Activated CD4-positive, alpha-beta T cell treated with anti-CD3 and anti-CD28 coated beads, Interleukin-2, amount 50 U/mL, for 24 hours (primary cell): Measurements from ENCODE around the gene STAG1.
"Not testable (repeated sequence)": the region's sequence is repeated elsewhere in the genome, so short reads cannot be mapped to it uniquely, and the experiment has no call there.

ENCODE experiments used
- DNase-seq, 2 donors: peaks; one replicate each; pipeline ENCODE4 v3.0.0-alpha.2; 2020; ENCODE audit warnings: low read depth in 1 of 2, low spot score in 1 of 2

Gene STAG1

DNA sequence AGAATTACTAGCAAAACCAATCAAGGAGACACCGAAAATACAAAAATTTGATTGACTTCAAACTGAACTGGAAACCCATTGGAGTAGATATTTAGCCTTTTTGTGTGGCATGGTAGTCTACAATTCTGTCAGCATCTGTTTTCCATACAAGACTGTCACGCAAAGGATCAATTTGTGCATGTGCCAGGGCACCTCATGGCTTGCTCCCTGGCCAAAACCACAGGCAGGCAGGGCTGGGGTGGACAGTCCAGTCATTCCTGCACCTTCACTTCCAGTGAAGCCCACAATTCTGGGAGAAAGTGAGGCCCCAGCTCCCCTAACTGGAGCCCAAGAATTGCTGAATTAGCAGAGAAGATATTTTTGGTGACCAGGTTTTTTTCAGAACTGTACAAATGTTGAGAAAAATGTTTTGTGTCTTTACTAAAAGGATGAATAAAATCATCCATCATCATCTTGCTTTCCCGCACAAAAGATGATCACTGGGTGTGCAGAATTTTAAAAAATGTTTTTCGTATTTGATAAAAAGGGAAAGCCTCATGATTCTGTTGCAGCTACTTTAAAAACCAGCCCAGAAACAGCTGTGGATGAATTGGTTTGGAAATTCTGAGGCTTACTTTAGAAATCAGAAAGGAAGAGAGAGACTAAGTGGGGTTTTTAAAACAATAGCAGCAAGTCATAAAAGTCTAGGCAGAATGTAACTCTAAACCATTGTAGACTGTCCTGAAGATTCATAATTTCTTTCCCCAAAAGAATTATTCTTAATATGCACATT lies 415.7 kb downstream of the STAG1 start:
- no peak for DNase-seq

DNA sequence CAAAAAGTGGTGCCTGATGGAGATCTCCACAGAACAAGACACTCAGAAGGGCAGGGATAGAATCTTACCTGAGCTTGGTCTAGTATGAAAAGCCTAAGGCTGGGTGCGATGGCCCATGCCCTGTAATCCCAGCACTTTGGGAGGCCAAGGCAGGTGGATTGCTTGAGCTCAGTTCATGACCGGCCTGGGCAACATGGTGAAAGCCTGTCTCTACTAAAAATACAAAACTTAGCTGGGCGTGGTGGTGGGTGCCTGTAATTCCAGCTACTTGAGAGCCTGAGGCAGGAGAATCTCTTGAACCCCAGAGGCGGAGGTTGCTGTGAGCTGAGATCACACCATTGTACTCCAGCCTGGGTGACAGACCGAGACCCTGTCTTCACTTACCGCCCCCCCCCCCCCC lies 417.5 kb downstream of the STAG1 start:
- not testable (repeated sequence) for DNase-seq

DNA sequence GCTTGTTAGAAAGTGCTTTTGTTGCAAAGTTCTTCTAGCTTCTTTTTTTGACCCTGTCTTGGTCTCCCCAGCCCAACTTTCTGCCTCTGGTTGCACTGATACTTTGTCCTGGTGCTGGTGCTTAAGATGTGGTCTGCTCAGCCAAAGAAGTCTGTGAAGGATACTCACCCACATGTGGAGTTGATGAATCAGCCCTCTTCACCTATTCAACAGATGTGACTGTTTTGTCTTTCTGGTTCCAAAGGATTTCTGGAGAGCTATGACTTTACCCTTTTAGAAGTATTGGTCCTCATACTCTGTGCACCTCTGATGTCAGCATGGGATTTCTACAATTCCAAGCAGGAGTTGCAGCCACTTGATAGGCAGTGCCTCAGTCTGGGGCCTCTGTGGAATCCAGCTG lies 418.0 kb downstream of the STAG1 start:
- DNase-seq, result no peak

DNA sequence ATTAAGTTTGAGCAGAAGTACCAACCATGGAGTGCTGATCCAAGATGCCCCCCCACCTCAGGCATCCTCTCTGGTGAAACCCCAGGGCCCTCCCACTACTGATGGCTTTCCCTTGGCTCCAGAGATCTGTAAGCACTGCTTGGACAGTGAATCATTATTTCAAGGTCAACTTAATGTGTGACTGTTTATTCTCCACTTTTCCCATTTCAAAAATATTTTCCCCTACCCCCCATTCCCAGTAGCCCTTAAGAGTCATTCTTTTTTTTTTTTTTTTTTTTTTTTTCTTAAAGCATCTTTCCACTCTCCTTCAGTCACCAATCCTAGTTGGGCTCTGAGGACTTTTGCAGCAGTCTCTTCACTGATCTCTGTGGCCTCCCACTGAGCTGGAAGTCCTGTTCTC lies 419.4 kb downstream of the STAG1 start:
- no peak for DNase-seq

DNA sequence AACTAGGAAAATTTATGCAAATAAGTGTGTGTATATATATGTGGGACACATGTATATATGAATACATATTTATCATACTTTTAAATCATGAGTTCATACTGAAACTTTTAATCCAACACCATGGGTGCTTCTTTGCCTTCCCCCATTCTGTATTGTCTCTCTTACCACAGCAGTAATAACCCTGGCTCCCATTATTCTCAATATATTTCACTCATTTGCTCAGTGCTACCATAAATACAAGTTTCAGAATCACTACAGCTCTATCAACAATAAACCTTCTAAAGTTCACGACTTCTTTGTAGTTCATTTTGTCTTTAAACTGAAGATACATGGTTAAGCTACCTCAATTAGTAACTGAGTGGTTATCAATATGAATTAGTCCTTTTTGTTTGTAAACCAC lies 419.9 kb downstream of the STAG1 start:
- no peak for DNase-seq

DNA sequence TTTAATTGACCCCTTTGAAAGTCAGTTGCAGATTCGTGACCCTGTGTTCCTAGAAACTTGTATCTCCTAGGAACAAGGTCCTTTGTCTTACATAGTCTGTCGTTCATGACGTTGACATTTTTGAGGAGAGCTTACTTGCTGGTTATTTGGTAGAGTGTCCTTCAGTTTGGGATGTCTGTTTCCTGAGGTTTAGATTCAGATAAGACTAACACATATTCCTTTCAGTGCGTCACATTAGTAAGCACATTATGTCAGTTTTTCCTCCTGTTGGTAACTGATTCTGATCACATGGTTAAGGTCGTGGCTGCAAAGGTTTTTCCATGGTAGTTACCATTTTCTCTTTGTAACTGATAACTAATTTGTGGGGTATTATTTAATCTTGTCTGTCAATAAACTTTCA lies 421.3 kb downstream of the STAG1 start:
- no peak for DNase-seq

DNA sequence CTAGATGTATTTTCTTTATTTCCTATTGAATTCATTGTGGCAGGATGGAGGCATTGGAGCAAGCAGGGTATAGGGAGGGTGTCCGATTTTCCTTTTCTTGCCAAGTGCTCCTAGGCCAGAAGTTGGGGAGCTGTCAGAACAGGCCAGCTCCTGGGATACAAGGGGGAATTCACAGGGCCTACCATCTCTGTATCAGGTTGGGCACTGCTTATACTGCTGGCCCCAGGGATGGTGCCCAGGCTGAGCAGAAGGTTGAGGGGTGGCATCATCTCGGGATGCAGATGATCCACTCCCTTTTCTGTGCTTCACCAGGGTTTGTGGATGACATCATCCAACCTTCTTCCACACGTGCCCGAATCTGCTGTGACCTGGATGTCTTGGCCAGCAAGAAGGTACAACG lies 422.6 kb downstream of the STAG1 start:
- no peak for DNase-seq

DNA sequence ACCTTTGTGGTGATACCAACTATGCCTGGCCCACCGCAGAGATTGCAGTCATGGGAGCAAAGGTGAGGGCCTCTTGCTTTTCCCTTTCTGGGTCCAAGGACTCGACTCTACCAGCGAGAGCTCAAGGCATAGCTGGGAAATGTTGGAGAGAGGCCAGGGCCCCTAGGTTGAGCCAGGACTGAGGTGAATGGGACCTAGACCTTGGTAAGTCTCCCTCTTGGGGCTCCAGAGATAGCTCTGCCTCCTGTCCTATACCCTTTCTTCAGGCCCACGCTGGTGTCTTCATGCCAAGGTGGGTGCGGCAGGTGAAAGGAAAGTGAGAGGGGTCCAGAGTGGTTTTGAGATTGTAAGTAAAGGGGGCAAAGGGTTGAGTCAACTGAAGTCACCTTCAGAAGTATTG lies 424.5 kb downstream of the STAG1 start:
- DNase-seq, result no peak

DNA sequence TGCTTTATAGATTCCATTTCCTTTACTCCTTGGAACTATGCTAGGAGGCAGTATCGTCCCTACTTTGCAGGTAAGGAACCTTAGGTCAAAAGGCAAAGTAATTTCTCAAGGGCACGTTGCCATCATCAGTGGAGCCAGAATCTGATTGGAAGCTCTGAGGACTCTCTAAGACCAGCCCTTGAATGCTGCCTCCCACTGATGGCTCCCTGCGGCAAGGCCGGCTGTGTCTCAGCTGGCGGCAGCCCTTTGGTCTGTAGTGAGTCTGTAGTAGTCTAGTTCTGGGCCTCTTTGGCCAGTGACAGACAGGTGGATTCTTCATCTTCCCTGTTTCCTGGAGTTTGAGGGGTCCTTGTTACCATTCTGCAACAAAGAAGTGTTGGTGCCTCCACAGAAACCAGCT lies 425.9 kb downstream of the STAG1 start:
- DNase-seq, result no peak

DNA sequence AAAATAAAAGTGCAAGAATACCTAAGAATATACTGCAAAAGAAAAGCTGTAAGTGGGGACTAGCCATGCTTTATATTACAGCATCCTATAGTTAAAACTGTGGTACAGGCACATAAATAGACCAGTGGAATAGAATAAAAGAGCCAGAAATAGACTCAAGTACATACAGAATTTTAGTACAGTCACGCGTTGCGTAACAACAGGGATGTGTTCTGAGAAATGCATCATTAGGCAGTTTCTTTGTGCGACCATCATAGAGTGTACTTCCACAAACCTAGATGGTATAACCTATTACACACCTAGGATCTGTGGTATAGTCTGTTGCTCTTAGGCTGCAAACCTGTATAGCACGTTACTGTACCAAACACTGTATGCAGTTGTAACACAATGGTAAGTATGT lies 440.2 kb downstream of the STAG1 start:
- no peak for DNase-seq

DNA sequence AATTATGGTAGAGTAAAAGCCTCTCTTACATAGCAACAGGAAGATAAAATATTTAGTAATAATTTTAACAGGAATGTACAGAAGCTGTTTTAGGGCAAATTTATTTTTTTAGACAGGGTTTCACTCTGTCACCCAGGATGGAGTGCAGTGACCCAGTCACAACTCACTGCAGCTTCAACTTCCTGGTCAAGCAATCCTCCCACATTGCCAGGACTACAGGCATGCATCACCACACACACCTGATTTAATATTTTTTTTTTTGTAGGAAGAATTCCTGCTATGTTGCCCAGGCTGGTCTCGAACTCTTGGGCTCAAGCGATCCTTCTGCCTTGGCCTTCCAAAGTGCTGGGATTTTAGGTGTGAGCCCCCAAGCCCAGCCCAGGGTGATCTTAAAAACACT lies 440.9 kb downstream of the STAG1 start:
- no peak for DNase-seq

DNA sequence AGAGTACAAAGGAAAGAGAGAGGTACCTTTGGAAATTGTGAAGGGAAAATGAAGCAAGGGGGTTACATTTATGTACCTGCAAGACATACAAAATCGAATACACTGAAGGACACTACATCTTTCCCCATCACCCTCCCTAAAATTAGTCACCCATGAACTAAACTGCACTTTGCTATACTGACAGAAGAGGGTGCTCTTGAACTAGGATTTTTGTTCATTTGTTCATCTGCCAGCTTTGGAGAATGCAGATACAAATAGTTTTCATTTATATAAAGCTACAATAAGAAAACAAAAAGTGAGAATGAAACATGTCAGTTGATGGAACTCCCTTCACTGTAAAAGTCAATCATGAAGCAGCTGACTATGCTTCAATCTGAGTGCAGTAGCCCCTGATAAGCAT lies 446.3 kb downstream of the STAG1 start:
- DNase-seq, result no peak

DNA sequence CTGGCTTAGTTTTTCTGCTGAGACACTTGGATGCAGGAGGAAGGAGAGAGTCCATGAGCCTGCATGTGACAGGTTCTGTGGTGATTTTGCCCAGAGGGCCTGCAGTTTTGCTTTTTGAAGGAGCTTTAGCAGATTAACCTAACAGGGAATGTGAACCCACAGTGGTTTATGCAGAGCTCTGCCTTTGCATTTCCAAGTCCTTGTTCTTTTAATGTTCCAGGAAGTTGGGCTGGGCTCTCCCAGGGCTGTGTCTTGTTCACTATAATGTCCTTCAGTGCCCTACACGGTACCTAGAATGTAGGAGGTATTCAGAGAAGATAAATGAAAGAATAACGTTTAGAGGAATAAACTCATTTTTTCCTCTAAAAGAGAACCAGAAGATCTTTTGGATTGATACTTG lies 451.7 kb downstream of the STAG1 start:
- no peak for DNase-seq

DNA sequence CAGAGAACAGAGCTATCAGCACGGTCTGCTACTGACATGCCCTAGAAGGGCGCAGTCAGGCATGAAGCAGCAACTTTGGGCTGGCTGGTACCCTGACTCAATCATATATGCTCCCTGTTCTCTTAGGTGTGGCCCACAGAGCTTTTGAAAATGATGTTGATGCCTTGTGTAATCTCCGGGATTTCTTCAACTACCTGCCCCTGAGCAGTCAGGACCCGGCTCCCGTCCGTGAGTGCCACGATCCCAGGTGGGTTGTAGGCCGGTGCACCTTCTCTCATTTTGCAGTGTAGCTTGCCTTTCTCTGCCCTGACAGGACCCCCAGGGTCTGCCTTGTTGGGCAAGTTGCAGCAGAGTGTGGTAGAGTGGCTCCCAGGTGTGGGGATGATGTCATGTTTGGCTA lies 454.4 kb downstream of the STAG1 start:
- DNase-seq, result no peak

DNA sequence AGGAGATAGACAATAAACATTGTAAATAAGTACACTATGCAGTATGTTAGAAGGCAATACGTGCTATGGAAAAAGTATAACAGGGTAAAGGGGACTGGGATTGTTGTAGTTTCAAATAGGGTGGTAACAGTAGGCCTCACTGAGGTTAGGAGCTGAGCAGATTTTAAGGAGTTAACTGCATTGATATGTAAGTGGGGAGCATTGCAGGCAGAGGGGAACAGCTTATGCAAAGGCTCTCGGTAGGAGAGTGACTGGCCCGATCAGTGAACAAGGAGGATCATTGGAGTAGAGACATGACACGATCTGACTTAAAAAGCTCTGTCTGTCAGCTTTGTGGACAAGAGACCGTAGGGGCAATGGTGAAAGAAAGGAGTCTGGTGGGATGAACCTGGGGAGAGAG lies 455.2 kb downstream of the STAG1 start:
- DNase-seq, result no peak

DNA sequence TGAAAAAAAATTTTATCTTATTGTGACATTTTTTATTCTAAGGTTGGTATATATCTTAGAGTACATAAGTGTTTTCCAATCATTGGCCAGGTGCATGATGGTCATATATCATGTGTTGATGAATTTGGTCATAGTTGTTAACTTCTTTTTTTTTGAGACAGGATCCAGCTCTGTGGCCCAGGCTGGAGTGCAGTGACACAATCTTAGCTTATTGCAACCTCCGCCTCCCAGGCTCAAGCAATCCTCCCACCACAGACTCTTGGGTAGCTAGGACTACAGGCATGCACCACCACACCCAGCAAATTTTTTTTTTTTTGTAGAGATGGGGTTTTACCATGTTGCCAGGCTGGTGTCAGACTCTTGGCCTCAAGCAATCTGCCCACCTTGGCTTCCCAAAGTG lies 458.0 kb downstream of the STAG1 start:
- no peak for DNase-seq

DNA sequence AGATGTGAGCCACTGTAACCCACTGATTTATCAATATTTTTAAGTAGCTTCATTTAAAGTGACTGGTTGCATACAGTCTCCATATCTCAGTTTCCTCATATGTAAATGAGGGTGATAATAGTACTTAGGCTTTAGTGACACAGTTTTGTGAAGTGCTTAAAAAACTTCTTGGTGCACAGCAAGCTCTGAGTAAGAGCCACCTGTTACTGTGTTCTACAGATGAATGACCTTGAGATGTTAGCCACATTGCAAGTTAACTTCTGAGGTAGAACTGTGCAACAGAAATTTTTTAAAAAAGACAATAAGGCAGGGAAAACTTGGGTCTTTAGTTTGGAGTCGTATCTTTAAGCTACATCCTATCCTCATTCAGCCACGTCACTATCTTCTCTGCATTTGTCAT lies 458.9 kb downstream of the STAG1 start:
- DNase-seq, result no peak

DNA sequence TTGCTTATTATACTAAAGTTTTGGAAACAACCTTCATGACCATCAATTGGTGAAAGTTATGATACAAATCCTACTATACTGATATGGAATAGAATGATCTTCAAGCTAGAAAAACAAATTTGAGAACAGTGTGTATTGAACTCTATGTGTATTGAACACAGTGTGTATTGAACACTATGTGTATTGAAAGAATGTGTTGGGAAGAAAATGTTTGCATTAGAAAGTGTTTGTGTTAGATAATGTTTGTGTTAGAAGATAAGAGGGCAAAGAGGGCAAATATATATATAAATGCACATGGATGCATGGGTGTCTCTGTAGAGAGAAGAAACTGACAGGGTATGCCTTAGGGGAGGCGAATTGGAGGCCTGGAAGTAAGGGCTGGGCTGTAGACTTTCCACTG lies 459.7 kb downstream of the STAG1 start:
- no peak for DNase-seq

DNA sequence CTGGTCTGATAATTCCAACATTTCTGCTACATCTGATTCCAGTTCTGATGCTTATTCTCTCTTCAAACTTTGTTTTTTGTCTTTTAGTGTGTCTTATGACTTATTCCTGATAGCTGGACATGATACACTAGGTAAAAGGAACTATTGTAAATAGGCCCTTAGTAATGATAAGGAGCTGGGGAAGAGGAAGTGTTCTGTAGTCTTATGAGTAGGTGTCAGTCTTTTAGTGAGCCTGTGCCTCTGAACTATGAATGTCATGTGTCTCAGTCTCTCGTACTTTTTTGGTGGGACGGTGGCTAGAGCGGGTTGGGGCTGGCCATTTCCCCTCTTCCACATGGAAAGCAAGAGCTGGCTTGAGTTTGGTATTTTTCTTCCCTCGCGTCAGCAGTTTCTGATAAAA lies 460.9 kb downstream of the STAG1 start:
- DNase-seq, result no peak
